WTC11 (cell line): ENCODE results near the gene NTSR1.

Experiments
- AFF4 ChIP-seq: sonication (generic); formaldehyde crosslinking; IDR thresholded peaks from 2 replicates; pipeline ENCODE4 v1.8.1; 2023; ENCODE audit warnings: mild to moderate bottlenecking, missing genetic modification reagents, borderline replicate concordance
- CTCF ChIP-seq: fragments of 200-600 bp; IDR thresholded peaks from 2 replicates; pipeline ENCODE4 v1.8.0; 2022; ENCODE audit warnings: antibody characterized with exemption
- ESRRA ChIP-seq: sonication (generic); formaldehyde crosslinking; IDR thresholded peaks from 2 replicates; pipeline ENCODE4 v1.8.1; 2022; ENCODE audit warnings: mild to moderate bottlenecking, missing genetic modification reagents, borderline replicate concordance
- NR1H2 ChIP-seq: sonication (generic); formaldehyde crosslinking; IDR thresholded peaks from 2 replicates; pipeline ENCODE4 v1.9.0; 2021; ENCODE audit warnings: mild to moderate bottlenecking, moderate library complexity, missing genetic modification reagents
- NR2C2 ChIP-seq: sonication (generic); formaldehyde crosslinking; IDR thresholded peaks from 2 replicates; pipeline ENCODE4 v1.8.0; 2022; ENCODE audit warnings: mild to moderate bottlenecking, missing genetic modification reagents
- NR3C1 ChIP-seq: sonication (generic); formaldehyde crosslinking; conservative IDR thresholded peaks from 2 replicates; pipeline ENCODE4 v1.8.1; 2023; ENCODE audit warnings: low read depth, mild to moderate bottlenecking, missing genetic modification reagents
- RORB ChIP-seq: fragments of 250-450 bp; sonication (Bioruptor Pico); IDR thresholded peaks from 2 replicates; pipeline ENCODE4 v1.9.0; 2021; ENCODE audit warnings: mild to moderate bottlenecking
- SP1 ChIP-seq: sonication (generic); formaldehyde crosslinking; conservative IDR thresholded peaks from 2 replicates; pipeline ENCODE4 v1.8.1; 2022; ENCODE audit warnings: missing genetic modification reagents
- TF ChIP-seq, protein P1 (sequence below): sonication (generic); formaldehyde crosslinking; IDR thresholded peaks from 2 replicates; pipeline ENCODE4 v1.8.1; 2023; ENCODE audit warnings: mild to moderate bottlenecking, missing genetic modification reagents, moderate library complexity

GRCh38 chr20:62792940-62793756, 84.5 kb downstream of the NTSR1 start:
- no peak for TF ChIP-seq ESRRA
- TF ChIP-seq CTCF, result no peak
- no peak for TF ChIP-seq NR1H2 (CRISPR knock-in tag)
- TF ChIP-seq NR3C1 (CRISPR knock-in tag), result no peak
- TF ChIP-seq, protein P1, sequence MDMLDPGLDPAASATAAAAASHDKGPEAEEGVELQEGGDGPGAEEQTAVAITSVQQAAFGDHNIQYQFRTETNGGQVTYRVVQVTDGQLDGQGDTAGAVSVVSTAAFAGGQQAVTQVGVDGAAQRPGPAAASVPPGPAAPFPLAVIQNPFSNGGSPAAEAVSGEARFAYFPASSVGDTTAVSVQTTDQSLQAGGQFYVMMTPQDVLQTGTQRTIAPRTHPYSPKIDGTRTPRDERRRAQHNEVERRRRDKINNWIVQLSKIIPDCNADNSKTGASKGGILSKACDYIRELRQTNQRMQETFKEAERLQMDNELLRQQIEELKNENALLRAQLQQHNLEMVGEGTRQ (CRISPR knock-in tag), result no peak
- TF ChIP-seq NR2C2 (CRISPR knock-in tag), result no peak
- TF ChIP-seq SP1 (CRISPR knock-in tag), result no peak
- no peak for TF ChIP-seq RORB (CRISPR knock-in tag)
- no peak for TF ChIP-seq AFF4
